SKM-1 treated with dmso at 0.1 percent for 144 hours (cell line): ENCODE results near the gene INS.
"Not testable (repeated sequence)": the region's sequence is repeated elsewhere in the genome, so short reads cannot be mapped to it uniquely, and the experiment has no call there.

Experiments used
- DNase-seq: peaks from one replicate; lab custom pipeline; 2025; ENCODE audit not compliant: unreplicated experiment; lab: John Stamatoyannopoulos, UW

Gene INS

DNA sequence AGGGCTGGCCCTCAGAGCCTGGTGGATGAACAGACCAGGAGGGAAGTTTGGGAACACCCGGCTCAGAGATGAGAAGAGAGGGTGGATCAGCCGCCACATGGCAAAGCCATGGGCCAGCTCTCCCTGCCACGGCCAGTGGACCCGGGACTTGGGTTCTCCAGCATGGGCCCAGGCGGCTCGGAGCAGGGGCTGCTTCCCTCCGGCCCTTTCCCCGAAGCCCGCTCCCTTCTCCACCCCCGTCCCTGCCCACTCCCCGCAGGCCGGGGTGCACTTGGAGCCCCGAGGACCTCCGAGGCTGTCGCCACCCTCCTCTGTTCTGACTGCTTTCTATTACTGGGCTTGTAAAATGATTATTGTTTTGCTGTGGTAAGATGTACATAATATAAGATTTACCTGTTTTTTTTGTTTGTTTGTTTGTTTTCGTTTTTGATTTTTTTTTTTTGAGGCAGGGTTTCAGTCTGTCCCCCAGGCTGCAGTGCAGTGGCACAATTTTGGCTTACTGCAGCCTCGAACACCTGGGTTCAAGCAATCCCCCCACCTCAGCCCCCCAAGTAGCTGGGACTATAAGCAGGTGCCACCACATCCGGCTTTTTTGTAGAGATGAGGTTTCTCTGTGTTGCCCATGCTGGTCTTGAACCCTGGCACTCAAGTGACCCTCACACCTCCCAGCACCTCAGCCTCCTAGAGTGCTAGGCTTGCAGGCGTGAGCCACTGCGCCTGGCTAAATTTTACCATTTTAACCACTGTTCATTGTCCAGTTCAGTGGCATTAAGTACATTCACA is 21.9 kb upstream of the INS start:
- DNase-seq: no peak

DNA sequence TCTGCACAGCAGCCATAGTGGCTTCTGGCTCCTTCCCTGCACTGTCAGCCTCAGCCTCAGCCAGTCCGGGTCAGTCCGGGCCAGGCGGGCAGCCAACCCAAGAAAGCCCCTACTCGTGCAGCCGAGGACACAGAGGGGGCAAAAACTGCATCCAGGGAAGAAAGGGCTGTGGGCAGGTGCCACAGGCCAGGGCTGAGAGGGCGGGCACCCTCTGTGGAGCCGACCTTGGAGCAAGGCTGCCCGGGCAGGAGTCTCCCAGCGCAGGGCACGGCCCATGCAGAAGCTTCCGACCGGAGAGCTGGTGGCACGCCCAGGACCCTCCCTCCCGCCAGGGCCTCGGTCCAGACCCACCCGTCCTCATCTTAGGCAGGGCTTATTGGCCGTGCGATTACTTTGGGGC is 21.1 kb upstream of the INS start:
- no peak for DNase-seq

GRCh38 chr11:2180789-2181370 is 19.9 kb upstream of the INS start:
- DNase-seq: no peak

GRCh38 chr11:2180347-2180746 is 19.3 kb upstream of the INS start:
- no peak for DNase-seq

DNA sequence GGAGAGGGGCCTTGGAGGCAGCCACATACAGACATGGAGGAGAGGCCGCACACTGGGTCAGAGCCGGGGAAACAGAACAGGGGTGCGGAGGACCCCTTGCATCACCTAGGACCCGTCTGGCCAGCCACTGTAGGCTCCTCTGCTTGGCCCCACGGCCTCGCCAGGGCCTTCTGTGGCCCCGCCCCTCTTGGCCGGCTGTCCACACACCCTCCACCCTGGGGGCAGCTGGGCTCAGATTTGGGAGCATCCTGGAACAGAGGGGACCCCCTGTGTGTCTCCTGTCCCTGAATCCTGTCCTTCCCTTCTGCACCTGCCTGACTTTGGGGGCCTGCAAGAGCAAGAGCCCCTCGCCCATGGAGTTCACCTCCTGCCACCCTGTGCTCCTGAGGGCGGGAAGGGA is 18.5 kb upstream of the INS start:
- DNase-seq: no peak

DNA sequence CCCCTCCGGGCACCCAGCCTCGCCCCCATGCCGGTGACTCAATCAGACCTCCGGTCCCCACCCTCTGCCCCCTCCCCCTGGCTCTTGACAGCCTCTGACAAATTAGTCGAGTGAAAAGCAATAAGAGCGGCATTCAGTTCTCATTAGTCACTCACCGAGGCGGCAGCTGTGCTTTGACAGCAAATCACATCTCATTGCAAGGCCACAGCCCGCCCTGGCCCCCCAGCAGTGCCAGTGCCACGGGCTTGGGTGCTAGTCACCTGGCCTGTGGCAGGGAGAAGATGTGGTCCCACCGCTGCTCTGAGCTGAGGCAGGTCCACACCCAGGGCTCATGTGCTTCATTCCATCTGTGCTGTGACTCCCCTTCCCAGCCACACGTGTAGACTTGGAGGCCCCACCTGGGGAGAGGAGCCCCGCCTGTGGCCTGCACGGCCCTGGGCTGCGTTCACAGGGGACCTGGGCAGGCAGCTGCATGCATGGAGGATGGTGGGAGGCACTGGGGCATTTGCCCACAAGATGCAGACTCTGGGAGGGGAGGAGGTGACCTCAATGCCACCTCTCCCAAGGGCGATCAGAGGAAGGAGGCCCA is 18.0 kb upstream of the INS start:
- DNase-seq: no peak

DNA sequence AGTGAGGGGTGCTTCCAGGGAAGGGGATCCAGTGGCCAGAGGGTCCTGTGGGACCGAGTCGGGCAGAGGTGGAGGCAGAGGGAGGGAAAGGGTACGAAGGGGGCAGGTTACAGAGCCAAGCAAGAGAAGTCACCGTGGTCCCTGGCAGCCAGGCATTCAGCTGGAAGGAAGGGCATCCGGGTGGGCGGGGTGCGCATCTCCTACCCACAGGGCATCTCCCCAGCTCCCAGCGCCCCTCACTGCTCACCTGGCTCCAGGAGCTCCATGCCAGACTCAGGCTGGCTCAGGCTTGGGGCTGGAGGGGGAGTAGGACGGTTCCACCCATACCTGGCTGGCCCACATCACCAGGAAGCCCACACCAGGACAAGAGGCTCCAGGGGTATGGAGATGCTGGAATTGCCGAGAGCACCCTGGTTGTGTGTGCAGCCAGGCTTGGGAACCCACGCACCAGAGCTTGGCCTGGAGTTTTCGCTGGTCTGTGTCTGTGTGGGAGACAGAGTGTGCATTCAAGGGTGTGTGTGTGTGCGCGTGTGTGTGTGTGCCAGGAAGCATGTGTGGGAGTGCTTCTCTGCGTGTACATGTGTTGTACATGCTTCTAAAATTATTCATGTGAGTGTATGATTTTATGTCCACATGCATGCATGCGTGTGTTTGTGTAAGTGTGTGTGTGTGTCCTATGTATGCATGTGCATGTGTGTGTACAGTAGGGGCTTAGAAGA is 17.2 kb upstream of the INS start:
- not testable (repeated sequence) for DNase-seq

GRCh38 chr11:2177076-2177475 is 16.1 kb upstream of the INS start:
- no peak for DNase-seq

- DNase-seq: no peak
These were observed 15.4 kb upstream of the INS start for GRCh38 chr11:2176389-2176900.

- no peak for DNase-seq
These were observed 14.7 kb upstream of the INS start for GRCh38 chr11:2175659-2176058.

DNA sequence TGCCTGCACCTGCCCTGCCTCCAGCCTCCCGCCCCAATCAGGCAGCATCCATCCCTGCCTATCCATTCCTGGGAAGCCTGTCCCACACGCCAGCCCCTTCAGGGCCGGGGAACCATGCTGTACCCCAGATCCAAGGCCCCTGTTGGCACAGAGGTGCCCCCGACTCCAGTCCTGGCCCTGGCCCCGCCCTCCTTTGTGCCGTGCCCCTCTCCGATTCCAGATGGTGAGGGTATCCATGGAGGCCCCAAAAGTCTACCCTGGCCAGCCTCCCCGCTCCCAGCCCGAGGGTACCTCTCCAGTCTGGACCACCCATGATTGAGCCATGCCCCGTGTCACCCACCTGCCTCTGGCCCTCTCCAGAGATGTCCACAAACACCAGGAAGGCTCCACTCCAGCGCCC is 13.4 kb upstream of the INS start:
- DNase-seq: no peak

- DNase-seq: no peak
These were observed 12.8 kb upstream of the INS start for GRCh38 chr11:2173761-2174160.

- no peak for DNase-seq
These were observed 12.2 kb upstream of the INS start for GRCh38 chr11:2173150-2173693.

GRCh38 chr11:2172676-2173075 is 11.7 kb upstream of the INS start:
- no peak for DNase-seq

DNA sequence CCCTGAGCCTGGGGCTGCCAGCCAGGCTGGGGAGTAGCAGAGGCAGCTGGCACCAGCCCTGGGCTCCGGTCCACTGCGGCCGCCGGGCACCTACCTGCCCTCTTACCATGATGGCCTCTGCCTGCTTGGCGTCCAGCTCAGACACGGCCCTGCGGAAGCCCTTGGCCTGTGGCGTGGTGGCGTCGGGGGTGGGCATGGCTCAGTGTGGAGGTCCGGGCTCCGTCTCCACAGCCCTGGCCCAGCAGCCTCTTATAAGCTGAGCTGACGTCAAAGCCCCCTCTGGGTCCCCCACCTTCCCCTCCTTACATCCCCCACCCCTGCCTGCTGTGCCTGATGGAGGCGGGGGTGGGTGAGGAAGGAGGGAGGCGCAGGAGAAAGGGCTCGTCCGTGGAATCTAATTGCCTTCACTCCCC is 10.6 kb upstream of the INS start, which contains the start of gene TH:
TSS of gene TH (minus strand) at position 225 of the 413 bp plus-strand sequence. CDS start at position 196, 29 bp downstream.
- DNase-seq: no peak

DNA sequence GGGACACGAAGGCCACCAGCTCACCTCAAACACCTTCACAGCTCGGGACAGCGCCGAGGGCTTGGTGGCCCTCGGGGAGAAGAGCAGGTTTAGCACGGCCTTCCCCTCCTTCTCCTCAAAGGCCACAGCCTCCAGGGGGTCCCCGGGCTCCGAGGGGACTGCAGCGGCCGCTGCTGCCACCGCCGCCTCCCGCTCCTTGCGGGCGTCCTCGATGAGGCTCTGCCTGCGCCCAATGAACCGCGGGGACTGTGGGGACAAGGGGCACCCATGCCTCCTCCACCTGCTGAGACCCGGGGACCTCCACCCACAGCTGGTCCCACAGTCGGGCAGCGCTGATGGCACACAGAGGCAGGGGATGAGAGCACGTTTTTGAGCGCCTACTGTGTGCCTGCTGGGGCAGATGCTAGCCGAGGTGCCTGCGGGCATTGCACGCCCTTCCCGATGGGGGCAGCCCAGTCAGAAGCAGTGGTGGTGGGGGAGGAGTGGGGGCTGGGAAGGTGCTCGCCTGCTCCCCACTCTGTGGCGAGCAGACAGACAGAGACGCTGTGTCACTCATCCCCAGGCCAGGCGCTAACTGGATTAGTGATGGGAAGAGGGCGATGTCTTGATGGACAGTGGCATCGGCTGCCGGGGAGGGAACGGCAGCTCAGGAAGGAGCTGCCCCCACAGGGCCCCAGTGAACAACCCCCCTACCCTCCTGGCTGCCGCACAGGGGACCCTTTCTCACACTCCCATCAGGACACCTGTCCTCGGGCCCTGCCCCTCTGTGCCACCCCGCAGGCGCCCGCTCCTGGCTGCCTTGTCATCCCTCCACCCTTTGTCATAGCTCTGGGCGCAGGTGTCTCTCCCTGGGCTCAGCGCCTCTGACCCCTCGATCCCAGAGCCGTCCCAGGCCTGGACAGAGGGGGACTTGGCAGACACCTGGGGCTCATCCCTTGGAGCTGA is 8.9 kb upstream of the INS start:
- no peak for DNase-seq

DNA sequence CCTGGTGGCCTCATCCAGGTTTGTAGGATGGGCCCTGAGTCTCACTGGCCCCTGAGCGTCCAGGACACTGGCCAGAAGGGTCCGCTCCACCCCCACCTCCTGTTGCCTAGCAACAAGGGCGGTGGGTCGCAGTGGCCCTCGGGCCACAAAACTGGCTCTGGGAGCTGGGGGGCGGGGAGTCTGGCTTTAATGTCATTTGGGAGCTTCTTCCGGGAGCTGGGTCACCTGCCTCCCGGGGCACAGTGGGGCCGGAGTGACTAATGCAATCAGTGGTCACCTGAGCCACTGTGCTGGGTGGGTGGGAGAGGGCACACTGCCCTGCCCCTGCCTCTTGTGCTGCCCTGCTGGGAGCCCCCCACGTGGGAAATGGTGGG is 8.0 kb upstream of the INS start:
- no peak for DNase-seq

DNA sequence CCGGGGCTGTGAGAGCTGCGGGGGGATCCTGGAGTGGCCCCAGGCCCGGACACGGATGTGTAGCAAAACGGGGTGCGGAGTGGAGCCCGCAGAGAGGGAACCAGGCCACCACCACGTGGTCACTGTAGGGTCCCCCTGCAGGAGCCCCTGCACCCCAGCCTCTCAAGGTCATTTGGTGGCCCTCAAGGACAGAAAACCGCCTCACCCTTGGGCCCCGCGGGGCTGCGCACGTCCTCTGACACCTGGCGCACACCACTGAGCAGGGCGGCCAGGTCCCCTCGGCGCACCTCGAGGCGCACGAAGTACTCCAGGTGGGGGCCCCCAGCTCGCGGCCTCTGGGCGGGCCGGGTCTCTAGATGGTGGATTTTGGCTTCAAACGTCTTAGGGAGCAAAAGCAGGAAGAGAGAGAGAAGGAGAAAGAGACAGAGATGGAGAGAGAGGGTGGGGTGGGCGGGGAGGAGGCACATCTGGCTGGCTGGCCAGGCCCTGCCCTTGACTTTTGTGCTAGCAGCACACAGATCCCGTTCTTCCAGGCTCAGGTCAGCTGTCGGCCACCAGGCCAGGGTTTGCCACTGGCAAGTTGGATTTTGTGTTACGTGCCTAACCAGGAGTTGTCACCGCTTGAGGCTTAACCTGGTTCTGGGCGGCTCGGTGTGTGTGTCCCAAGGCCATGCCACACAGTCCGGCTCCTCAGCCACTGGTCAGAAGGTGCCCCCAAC is 7.4 kb upstream of the INS start:
- no peak for DNase-seq
